Body of pancreas (tissue), 4 donors: Measurements from ENCODE around the gene ACTG2. TPM values are rescaled to one million over a fixed set of nuclear protein-coding genes. Genes with fewer than 3 reads are reported as not detected.
"Not testable (repeated sequence)": the region's sequence is repeated elsewhere in the genome, so short reads cannot be mapped to it uniquely, and the experiment has no call there.

Source experiments
- ATAC-seq: fragments of 150-250 bp; one replicate; pipeline ENCODE4 v1.9.1; 2016
- DNase-seq, 4 donors: peaks; one replicate each; pipeline ENCODE4 v3.0.0-alpha.2; 2019
- H3K27ac ChIP-seq, 4 donors: fragments of 200-600 bp; sonication (generic); 1 replicate in 3 of 4; 2 replicates in 1 of 4; pipeline versions ENCODE4 v1.5.1 to v1.6.1; 2016 to 2019; ENCODE audit warnings: mild to moderate bottlenecking in 1 of 4, mixed read lengths in 1 of 4, moderate library complexity in 1 of 4
- H3K27me3 ChIP-seq, 2 donors: fragments of 200-600 bp; sonication (generic); one replicate each; pipeline ENCODE4 v1.6.0; 2016; ENCODE audit warnings: mild to moderate bottlenecking in 1 of 2
- H3K36me3 ChIP-seq, 2 donors: fragments of 200-600 bp; sonication (generic); replicated peaks in 1 of 2; 2 replicates each; pipeline ENCODE4 v1.5.1; 2016; ENCODE audit warnings: low read depth in 2 of 2; ENCODE audit not compliant: insufficient read depth in 1 of 2
- H3K4me1 ChIP-seq: fragments of 200-600 bp; sonication (generic); one replicate; pipeline ENCODE4 v1.6.0; 2016
- H3K4me3 ChIP-seq, 2 donors: fragments of 200-600 bp; sonication (generic); 1 replicate in 1 of 2; 2 replicates in 1 of 2; pipeline ENCODE4 v1.5.1; 2016 to 2019
- H3K9me3 ChIP-seq, 3 donors: fragments of 200-600 bp; sonication (generic); 1 replicate in 2 of 3; 2 replicates in 1 of 3; pipeline ENCODE4 v1.5.1; 2016
- CTCF ChIP-seq, 7 experiments: fragments of 450-650 bp in 4 of 7; fragments of 200-600 bp in 3 of 7; sonication (generic) in 3 of 7; IDR thresholded peaks; one replicate each; pipeline ENCODE4 v1.5.1; 2016 to 2019; ENCODE audit warnings: antibody characterized with exemption in 7 of 7
- POLR2A ChIP-seq, 3 donors: fragments of 450-650 bp; IDR thresholded peaks; one replicate each; pipeline ENCODE4 v1.6.1; 2016; ENCODE audit warnings: antibody characterized with exemption in 3 of 3, mild to moderate bottlenecking in 2 of 3
- WGBS, 2 donors: methylation state at CpG; one replicate each; pipeline ENCODE4 v1.1.5; 2017; 5-methylcytosine and 5-hydroxymethylcytosine counted together
- intact Hi-C: fragments of 100-400 bp; cut with DNase I; formaldehyde crosslinking; loops from one replicate; pipeline ENCODE4 v1.15.1; 2023
- total RNA-seq, 2 donors: library from RNA; depleted of rRNA; stranded (reverse); fragments of >200 nt; gene quantifications; one replicate each; pipeline ENCODE4 v1.1.0, GENCODE V29; 2016

Gene ACTG2
- total RNA-seq, 2 donors from 2014 or later = 0.52 to 1.3 TPM

- Histone ChIP-seq H3K36me3 (no peaks in the 10 kb centered on the region), H3K27ac (no peak overlapping the region), H3K27me3 (peaks cover 0 to 5% of the 10 kb centered on the region in 2 donors), H3K9me3 (no peaks in the 10 kb centered on the region), H3K4me3 (no peak overlapping the region), H3K4me1 (no peaks in the 10 kb centered on the region)
- intact Hi-C loops = no loop called here
- WGBS, 2 donors = 64 to 68% methylated on average over 4 of the region's 4 CpGs
- TF ChIP-seq POLR2A (IDR thresholded peaks at IDR 0.05) (no peak), CTCF (IDR thresholded peaks at IDR 0.05) (no peak)
- ATAC-seq = no peak
- DNase-seq = no peak
Measured at GRCh38 chr2:73886357-73886756, 6.5 kb upstream of the ACTG2 start.

- H3K4me3 ChIP-seq, H3K27me3 ChIP-seq, H3K27ac ChIP-seq, ATAC-seq, intact Hi-C loops, DNase-seq, H3K36me3 ChIP-seq, H3K9me3 ChIP-seq, H3K4me1 ChIP-seq: not testable (repeated sequence)
- WGBS, 2 donors = 67 to 70% methylated on average over 11 of the region's 11 CpGs
Measured at GRCh38 chr2:73887596-73888353, 5.0 kb upstream of the ACTG2 start.

GRCh38 chr2:73888388-73888787 is 4.4 kb upstream of the ACTG2 start:
- Histone ChIP-seq H3K9me3 (no peaks in the 10 kb centered on the region), H3K27me3 (no peaks in the 10 kb centered on the region), H3K4me1 (no peaks in the 10 kb centered on the region), H3K27ac (no peak overlapping the region), H3K36me3 (no peaks in the 10 kb centered on the region), H3K4me3 (no peak overlapping the region)
- ATAC-seq (no peak), DNase-seq (no peak)
- TF ChIP-seq POLR2A (IDR thresholded peaks at IDR 0.05) (no peak), CTCF (IDR thresholded peaks at IDR 0.05) (no peak)
- WGBS, 2 donors = 57 to 59% methylated on average over 2 of the region's 2 CpGs
- intact Hi-C loops = no loop called here

- H3K36me3 ChIP-seq = no peaks in the 10 kb centered on the region
- no peaks in the 10 kb centered on the region for H3K9me3 ChIP-seq
- no peak overlapping the region for H3K27ac ChIP-seq
- 55 to 56% methylated on average over 5 of the region's 5 CpGs for WGBS, 2 donors
- intact Hi-C loops = no loop called here
- no peak overlapping the region for H3K4me3 ChIP-seq
- H3K4me1 ChIP-seq = no peaks in the 10 kb centered on the region
- DNase-seq (no peak), ATAC-seq (no peak)
- no peaks in the 10 kb centered on the region for H3K27me3 ChIP-seq
- no peak for TF ChIP-seq CTCF (IDR thresholded peaks at IDR 0.05)
- TF ChIP-seq POLR2A (IDR thresholded peaks at IDR 0.05) = no peak
Measured at GRCh38 chr2:73889206-73889605, 3.6 kb upstream of the ACTG2 start.

- Histone ChIP-seq H3K27ac (no peak overlapping the region), H3K9me3 (no peaks in the 10 kb centered on the region), H3K4me3 (no peak overlapping the region), H3K4me1 (no peaks in the 10 kb centered on the region), H3K36me3 (no peaks in the 10 kb centered on the region), H3K27me3 (no peaks in the 10 kb centered on the region)
- TF ChIP-seq CTCF (IDR thresholded peaks at IDR 0.05) (no peak), POLR2A (IDR thresholded peaks at IDR 0.05) (no peak)
- ATAC-seq = no peak
- DNase-seq = no peak
- intact Hi-C loops = no loop called here
- WGBS, 2 donors = 52 to 63% methylated on average over 5 to 9 of the region's 9 CpGs
Measured at GRCh38 chr2:73890301-73891092, 2.3 kb upstream of the ACTG2 start.
